Esophagus (tissue), 2 donors: ENCODE measurements around the gene CIB4. TPM values are rescaled to one million over a fixed set of nuclear protein-coding genes. Genes with fewer than 3 reads are reported as not detected.

Source experiments
- H3K27ac ChIP-seq, 2 donors: one replicate each; pipeline ENCODE4 v1.5.1; 2013; ENCODE audit warnings: low read depth in 2 of 2, mild to moderate bottlenecking in 2 of 2, inconsistent platforms in 1 of 2, low read length in 1 of 2, moderate library complexity in 1 of 2
- H3K27me3 ChIP-seq, 2 donors: one replicate each; pipeline ENCODE4 v1.6.1; 2013; ENCODE audit warnings: low read length in 2 of 2, control low read depth in 1 of 2, mild to moderate bottlenecking in 1 of 2; ENCODE audit not compliant: insufficient read depth in 2 of 2, control insufficient read depth in 1 of 2
- H3K36me3 ChIP-seq, 2 donors: one replicate each; pipeline ENCODE4 v1.6.1; 2013; ENCODE audit warnings: low read length in 1 of 2; ENCODE audit not compliant: control insufficient read depth in 2 of 2, insufficient read depth in 2 of 2
- H3K4me1 ChIP-seq, 2 donors: one replicate each; pipeline ENCODE4 v1.6.1; 2013; ENCODE audit warnings: low read length in 1 of 2; ENCODE audit not compliant: control insufficient read depth in 2 of 2, insufficient read depth in 2 of 2
- H3K4me3 ChIP-seq, 2 donors: one replicate each; pipeline ENCODE4 v1.5.1; 2013; ENCODE audit warnings: low read length in 2 of 2, mild to moderate bottlenecking in 2 of 2, low read depth in 1 of 2, moderate library complexity in 1 of 2
- H3K9me3 ChIP-seq, 2 donors: one replicate each; pipeline ENCODE4 v1.6.1; 2013; ENCODE audit warnings: mild to moderate bottlenecking in 2 of 2, low read depth in 1 of 2, low read length in 1 of 2, moderate library complexity in 1 of 2; ENCODE audit not compliant: control insufficient read depth in 2 of 2, insufficient read depth in 1 of 2
- WGBS, 2 donors: extraction: QIAGEN DNeasy Blood & Tissue Kit; methylation state at CpG; one replicate each; pipeline ENCODE4 v1.1.7; 2013; 5-methylcytosine and 5-hydroxymethylcytosine counted together
- polyA plus RNA-seq, 2 donors: library from polyadenylated mRNA; stranded (reverse); fragments of 200-250 nt; gene quantifications; one replicate each; pipeline ENCODE4 v1.2.3, GENCODE V29; 2013
- donor health status: healthy with polysubstance abuse.
- donor health status: Bipolar disorder and iron deficiency.

Gene CIB4
- polyA plus RNA-seq, 2 donors = not detected

DNA sequence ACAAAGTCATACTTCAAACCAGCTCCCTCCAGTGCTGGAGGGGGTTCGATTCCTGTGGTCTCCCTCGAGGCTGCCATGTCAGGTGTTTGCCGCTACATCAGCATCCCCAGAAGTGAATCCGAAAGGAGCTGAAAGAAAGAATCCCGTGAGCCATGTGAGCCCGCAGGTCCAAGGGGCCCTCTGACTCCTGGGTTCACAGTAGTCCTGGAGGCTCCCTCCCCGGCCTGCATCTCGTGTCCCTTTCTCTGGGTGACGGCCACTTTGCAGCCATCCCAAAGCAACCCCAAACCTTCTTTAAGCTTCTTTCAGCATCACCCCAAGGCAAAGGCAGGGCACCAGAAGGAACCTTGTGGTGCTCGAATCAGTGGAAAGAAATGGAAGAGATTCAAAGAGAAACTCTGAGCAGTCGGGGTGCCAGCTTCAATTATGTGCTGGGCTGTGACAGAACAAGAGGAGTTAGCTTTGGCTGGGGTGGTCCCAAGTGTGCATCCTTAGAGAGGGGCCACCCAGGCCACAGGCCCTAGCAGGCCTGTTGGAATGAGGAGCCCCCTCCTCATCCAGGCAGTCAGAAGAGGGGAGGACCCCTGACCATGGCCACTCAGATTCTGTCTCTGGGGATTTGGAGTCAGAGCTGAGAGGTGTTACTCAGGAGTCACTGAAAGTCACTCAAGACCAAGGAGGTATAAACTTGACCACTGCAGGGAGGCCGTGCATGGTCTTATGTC lies 59.7 kb downstream of the CIB4 start:
- H3K27ac ChIP-seq = no peak overlapping the region
- H3K9me3 ChIP-seq = no peaks in the 10 kb centered on the region
- no peaks in the 10 kb centered on the region for H3K36me3 ChIP-seq
- H3K4me3 ChIP-seq = no peak overlapping the region
- no peaks in the 10 kb centered on the region for H3K4me1 ChIP-seq
- 88 to 90% methylated on average over 12 of the region's 12 CpGs for WGBS, 2 donors
- no peaks in the 10 kb centered on the region for H3K27me3 ChIP-seq

DNA sequence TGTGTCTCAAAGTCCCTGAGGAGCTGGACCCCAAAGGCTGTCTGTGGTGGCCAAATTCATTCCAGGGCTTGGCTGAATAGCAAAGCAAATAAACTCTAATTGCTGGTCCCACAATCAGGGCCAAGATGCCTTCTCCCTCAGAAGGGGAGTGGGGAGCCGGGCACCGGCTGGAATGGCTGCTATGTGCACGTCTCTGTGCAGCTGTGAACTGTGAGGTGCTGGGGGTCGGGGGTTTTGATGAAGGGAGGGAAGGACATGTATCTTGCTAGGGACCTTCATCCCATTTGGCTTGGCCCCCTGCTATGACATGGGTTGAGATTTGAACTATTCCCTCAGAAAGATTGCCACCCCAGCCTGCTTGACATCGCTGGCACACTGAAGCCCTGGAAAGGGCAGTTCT lies 60.4 kb downstream of the CIB4 start:
- Histone ChIP-seq H3K36me3 (no peaks in the 10 kb centered on the region), H3K9me3 (no peaks in the 10 kb centered on the region), H3K27me3 (no peaks in the 10 kb centered on the region), H3K4me3 (no peak overlapping the region), H3K4me1 (peaks cover 0 to under 1% of the 10 kb centered on the region in 2 donors), H3K27ac (no peak overlapping the region)
- WGBS, 2 donors = 84% methylated on average over 5 of the region's 5 CpGs

DNA sequence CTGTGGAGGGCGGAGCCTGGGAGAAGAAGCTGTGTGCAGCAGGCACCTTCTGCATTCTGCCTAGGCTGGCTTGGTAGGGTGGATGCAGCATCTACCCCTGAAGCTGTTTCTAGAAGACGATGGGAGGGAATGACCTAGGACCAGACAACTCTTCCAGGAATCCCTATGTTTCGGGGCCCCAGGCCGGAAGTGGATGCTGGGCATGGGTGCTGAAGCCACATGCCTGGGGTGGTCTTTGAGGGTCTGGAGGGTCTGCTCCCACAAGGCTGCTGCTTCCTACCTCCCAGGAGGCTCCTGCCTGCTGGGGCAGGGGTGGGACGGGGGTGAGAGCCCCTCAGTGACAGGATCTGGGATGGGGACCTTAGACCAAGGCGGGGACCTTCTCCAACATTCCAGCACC lies 61.0 kb downstream of the CIB4 start:
- H3K36me3 ChIP-seq = no peaks in the 10 kb centered on the region
- no peaks in the 10 kb centered on the region for H3K27me3 ChIP-seq
- H3K4me3 ChIP-seq = no peak overlapping the region
- no peaks in the 10 kb centered on the region for H3K9me3 ChIP-seq
- H3K27ac ChIP-seq = no peak overlapping the region
- H3K4me1 ChIP-seq = peaks cover 0 to 2% of the 10 kb centered on the region in 2 donors
- WGBS, 2 donors = 83 to 90% methylated on average over 6 of the region's 6 CpGs

DNA sequence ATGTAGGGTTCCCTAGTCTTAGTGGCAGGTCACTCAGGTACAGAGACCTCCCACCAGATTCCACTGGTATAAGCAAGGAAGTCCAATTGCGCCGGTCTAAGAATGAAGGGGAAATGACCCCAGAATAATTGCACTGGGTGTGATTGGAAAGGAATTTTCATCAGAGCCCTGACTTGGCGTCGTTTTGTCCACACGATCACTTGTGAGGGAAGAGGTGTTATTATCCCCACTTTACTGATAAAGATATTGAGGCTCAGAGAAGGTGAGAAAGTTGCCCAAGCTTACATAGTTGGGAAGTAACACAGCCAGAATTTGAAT lies 61.5 kb downstream of the CIB4 start:
- WGBS, 2 donors = 73 to 78% methylated on average over 5 of the region's 5 CpGs
- no peaks in the 10 kb centered on the region for H3K36me3 ChIP-seq
- H3K4me1 ChIP-seq = peaks cover 0 to 3% of the 10 kb centered on the region in 2 donors
- H3K27me3 ChIP-seq = no peaks in the 10 kb centered on the region
- no peak overlapping the region for H3K27ac ChIP-seq
- no peak overlapping the region for H3K4me3 ChIP-seq
- no peaks in the 10 kb centered on the region for H3K9me3 ChIP-seq

GRCh38 chr2:26579025-26579722 lies 62.0 kb downstream of the CIB4 start:
- no peaks in the 10 kb centered on the region for H3K36me3 ChIP-seq
- H3K27me3 ChIP-seq = no peaks in the 10 kb centered on the region
- 84 to 86% methylated on average over 11 of the region's 11 CpGs for WGBS, 2 donors

GRCh38 chr2:26578581-26578980 lies 62.6 kb downstream of the CIB4 start:
- WGBS, 2 donors = 75 to 81% methylated on average over 5 of the region's 5 CpGs
- no peak overlapping the region for H3K27ac ChIP-seq
- H3K27me3 ChIP-seq = no peaks in the 10 kb centered on the region
- H3K36me3 ChIP-seq = no peaks in the 10 kb centered on the region
- H3K4me3 ChIP-seq = no peak overlapping the region
- H3K4me1 ChIP-seq = peaks cover 0 to 4% of the 10 kb centered on the region in 2 donors
- no peaks in the 10 kb centered on the region for H3K9me3 ChIP-seq

More at GRCh38 chr2:26579025-26579722, 62.0 kb downstream of the CIB4 start:
- H3K9me3 ChIP-seq = no peaks in the 10 kb centered on the region
- peaks cover 0 to 4% of the 10 kb centered on the region in 2 donors for H3K4me1 ChIP-seq
- no peak overlapping the region for H3K27ac ChIP-seq
- no peak overlapping the region for H3K4me3 ChIP-seq

- Histone ChIP-seq H3K36me3 (no peaks in the 10 kb centered on the region), H3K27me3 (no peaks in the 10 kb centered on the region)
- 59 to 65% methylated on average over 3 of the region's 3 CpGs for WGBS, 2 donors
Observed at GRCh38 chr2:26578113-26578458, 63.1 kb downstream of the CIB4 start.

GRCh38 chr2:26577442-26578112 lies 63.6 kb downstream of the CIB4 start:
- Histone ChIP-seq H3K36me3 (no peaks in the 10 kb centered on the region), H3K4me3 (no peak overlapping the region), H3K4me1 (peaks cover 0 to 4% of the 10 kb centered on the region in 2 donors), H3K27ac (no peak overlapping the region), H3K27me3 (no peaks in the 10 kb centered on the region), H3K9me3 (no peaks in the 10 kb centered on the region)
- WGBS, 2 donors = 34 to 40% methylated on average over 24 of the region's 24 CpGs

More at GRCh38 chr2:26578113-26578458, 63.1 kb downstream of the CIB4 start:
- H3K9me3 ChIP-seq = no peaks in the 10 kb centered on the region
- H3K27ac ChIP-seq = no peak overlapping the region
- no peak overlapping the region for H3K4me3 ChIP-seq
- peaks cover 0 to 4% of the 10 kb centered on the region in 2 donors for H3K4me1 ChIP-seq

GRCh38 chr2:26576565-26577441 lies 64.4 kb downstream of the CIB4 start:
- Histone ChIP-seq H3K27me3 (no peaks in the 10 kb centered on the region), H3K9me3 (no peaks in the 10 kb centered on the region), H3K36me3 (no peaks in the 10 kb centered on the region), H3K4me3 (no peak overlapping the region), H3K27ac (no peak overlapping the region), H3K4me1 (peaks cover 0 to 4% of the 10 kb centered on the region in 2 donors)
- 45 to 57% methylated on average over 17 of the region's 17 CpGs for WGBS, 2 donors
